Measurements from ENCODE around the gene FAR2. TPM values are rescaled to one million over a fixed set of nuclear protein-coding genes. Genes with fewer than 3 reads are reported as not detected.

The FAR2 gene
- total and polyA plus RNA-seq, 2 experiments from 2014 or later, result 18.7 to 22.6 TPM

DNA sequence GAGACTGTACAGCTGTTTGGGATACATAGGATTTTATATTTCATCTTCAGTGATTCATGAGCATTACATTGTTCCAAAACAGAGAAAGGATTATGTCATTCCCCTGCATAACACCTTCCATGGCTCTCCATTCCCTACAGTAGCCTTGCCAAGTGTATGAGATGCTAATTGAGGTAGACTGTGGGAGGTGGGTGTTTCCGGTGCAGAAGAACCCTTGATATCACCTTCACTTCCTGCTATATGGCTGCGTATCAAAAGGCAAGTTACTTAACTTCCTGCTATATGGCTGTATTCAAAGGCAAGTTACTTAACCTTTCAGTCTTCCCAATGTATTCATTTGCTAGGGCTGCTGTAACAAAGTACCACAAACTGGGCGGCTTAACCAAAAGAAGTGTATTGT, 11.2 kb downstream of the FAR2 start:
- H3K4me2 ChIP-seq, result no peak overlapping the region
- H2AFZ ChIP-seq, result no peak overlapping the region
- Mint-ChIP-seq H3K36me3 (ENCODE audit: low read depth) (no peaks in the 10 kb centered on the region), H3K4me3 (no peak overlapping the region), H3K27me3 (ENCODE audit: insufficient read depth, low read depth, poor library complexity) (peaks cover 1% of the 10 kb centered on the region), H3K4me1 (no peaks in the 10 kb centered on the region), H3K27ac (no peak overlapping the region), H3K9me3 (no peaks in the 10 kb centered on the region)
- no peaks in the 10 kb centered on the region for H3K36me3 ChIP-seq (ENCODE audit: insufficient read depth)
- H3F3A ChIP-seq (replicated peaks; ENCODE audit: low read depth), result no peaks in the 10 kb centered on the region
- H3K79me2 ChIP-seq (replicated peaks; ENCODE audit: insufficient read depth), result peaks cover 13% of the 10 kb centered on the region
- DNase-seq (ENCODE audit: low spot score) (no peak), ATAC-seq (no peak)
- H3K27me3 ChIP-seq (ENCODE audit: insufficient read depth), result no peaks in the 10 kb centered on the region
- H3K9me2 ChIP-seq (ENCODE audit: insufficient read depth), result peaks cover 10% of the 10 kb centered on the region
- H4K20me1 ChIP-seq (replicated peaks; ENCODE audit: insufficient read depth), result no peaks in the 10 kb centered on the region
- no peak overlapping the region for H3K4me3 ChIP-seq
- TF ChIP-seq NANOG (IDR thresholded peaks at IDR 0.05; ENCODE audit: borderline replicate concordance) (no peak), ZNF462 (CRISPR knock-in tag; IDR thresholded peaks at IDR 0.05) (no peak), ZNF114 (CRISPR knock-in tag; IDR thresholded peaks at IDR 0.05) (no peak), CREB1 (CRISPR knock-in tag; IDR thresholded peaks at IDR 0.05; ENCODE audit: low read depth) (no peak), EZH2phosphoT487 (IDR thresholded peaks at IDR 0.05; ENCODE audit: unreplicated experiment) (no peak), ZNF331 (CRISPR knock-in tag; IDR thresholded peaks at IDR 0.05; ENCODE audit: low read depth) (no peak), POLR2AphosphoS5 (IDR thresholded peaks at IDR 0.05; ENCODE audit: low read depth) (no peak), EZH2 (IDR thresholded peaks at IDR 0.05; ENCODE audit: low read depth, unreplicated experiment) (no peak), JUNB (IDR thresholded peaks at IDR 0.05; ENCODE audit: unreplicated experiment) (no peak), ETS1 (IDR thresholded peaks at IDR 0.05) (no peak), STAT1 (IDR thresholded peaks at IDR 0.05; ENCODE audit: unreplicated experiment) (no peak), CTCF (conservative IDR thresholded peaks at IDR 0.05; ENCODE audit: low read depth in 2 of 2) (no peak)
- TF ChIP-seq, protein P1, sequence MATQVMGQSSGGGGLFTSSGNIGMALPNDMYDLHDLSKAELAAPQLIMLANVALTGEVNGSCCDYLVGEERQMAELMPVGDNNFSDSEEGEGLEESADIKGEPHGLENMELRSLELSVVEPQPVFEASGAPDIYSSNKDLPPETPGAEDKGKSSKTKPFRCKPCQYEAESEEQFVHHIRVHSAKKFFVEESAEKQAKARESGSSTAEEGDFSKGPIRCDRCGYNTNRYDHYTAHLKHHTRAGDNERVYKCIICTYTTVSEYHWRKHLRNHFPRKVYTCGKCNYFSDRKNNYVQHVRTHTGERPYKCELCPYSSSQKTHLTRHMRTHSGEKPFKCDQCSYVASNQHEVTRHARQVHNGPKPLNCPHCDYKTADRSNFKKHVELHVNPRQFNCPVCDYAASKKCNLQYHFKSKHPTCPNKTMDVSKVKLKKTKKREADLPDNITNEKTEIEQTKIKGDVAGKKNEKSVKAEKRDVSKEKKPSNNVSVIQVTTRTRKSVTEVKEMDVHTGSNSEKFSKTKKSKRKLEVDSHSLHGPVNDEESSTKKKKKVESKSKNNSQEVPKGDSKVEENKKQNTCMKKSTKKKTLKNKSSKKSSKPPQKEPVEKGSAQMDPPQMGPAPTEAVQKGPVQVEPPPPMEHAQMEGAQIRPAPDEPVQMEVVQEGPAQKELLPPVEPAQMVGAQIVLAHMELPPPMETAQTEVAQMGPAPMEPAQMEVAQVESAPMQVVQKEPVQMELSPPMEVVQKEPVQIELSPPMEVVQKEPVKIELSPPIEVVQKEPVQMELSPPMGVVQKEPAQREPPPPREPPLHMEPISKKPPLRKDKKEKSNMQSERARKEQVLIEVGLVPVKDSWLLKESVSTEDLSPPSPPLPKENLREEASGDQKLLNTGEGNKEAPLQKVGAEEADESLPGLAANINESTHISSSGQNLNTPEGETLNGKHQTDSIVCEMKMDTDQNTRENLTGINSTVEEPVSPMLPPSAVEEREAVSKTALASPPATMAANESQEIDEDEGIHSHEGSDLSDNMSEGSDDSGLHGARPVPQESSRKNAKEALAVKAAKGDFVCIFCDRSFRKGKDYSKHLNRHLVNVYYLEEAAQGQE (IDR thresholded peaks at IDR 0.05; ENCODE audit: unreplicated experiment), result no peak
- peaks cover 6% of the 10 kb centered on the region; the same call in 1 of the 2 replicates for H3K4me1 ChIP-seq (ENCODE audit: insufficient read depth)
- no peak overlapping the region for H3K27ac ChIP-seq (ENCODE audit: low read depth)

Measured in GM23338 (cell line).